ENCODE results near the gene MYO5B.

Gene MYO5B

DNA sequence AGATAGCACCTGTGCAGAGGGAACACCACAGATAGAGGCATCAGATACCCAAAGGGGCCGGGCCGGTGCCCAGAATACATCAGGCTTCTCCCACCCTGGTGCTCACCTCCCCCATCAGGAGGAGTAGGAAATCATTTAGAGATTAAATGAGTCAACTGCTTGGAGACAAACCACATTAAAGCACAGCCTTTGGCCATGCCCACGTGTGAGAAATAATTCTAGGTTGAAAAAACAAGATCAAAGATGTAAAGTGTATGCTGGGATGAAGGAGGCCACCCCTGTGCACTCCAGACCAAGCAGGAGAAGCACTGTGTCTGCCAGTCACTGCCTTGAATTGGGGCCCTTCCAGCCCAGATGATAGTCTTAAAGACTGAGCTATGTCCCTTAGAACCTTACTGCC lies 228.9 kb downstream of the MYO5B start:
- TF ChIP-seq, protein P1, sequence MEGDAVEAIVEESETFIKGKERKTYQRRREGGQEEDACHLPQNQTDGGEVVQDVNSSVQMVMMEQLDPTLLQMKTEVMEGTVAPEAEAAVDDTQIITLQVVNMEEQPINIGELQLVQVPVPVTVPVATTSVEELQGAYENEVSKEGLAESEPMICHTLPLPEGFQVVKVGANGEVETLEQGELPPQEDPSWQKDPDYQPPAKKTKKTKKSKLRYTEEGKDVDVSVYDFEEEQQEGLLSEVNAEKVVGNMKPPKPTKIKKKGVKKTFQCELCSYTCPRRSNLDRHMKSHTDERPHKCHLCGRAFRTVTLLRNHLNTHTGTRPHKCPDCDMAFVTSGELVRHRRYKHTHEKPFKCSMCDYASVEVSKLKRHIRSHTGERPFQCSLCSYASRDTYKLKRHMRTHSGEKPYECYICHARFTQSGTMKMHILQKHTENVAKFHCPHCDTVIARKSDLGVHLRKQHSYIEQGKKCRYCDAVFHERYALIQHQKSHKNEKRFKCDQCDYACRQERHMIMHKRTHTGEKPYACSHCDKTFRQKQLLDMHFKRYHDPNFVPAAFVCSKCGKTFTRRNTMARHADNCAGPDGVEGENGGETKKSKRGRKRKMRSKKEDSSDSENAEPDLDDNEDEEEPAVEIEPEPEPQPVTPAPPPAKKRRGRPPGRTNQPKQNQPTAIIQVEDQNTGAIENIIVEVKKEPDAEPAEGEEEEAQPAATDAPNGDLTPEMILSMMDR (IDR thresholded peaks at IDR 0.05), result no peak
- no peak for TF ChIP-seq ZFX (IDR thresholded peaks at IDR 0.05; ENCODE audit: borderline replicate concordance)
- peak overlapping the region; percentile 72 for H3K27ac ChIP-seq

DNA sequence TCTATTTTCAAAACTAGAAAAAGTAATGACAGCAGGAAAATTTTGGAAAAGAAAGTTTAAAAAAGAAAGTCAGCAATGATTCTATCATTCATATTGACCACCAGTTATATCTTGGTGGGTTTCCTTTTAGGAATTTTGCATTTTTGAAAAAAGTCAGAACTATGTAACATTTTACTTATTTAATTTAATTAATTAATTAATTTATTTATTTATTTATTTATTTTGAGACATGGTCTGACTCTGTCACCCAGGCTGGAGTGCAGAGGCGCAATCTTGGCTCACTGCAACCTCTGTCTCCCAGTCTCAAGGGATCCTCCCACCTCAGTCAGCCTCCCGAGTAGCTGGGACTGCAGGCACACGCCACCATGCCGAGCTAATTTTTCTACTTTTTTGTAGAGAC lies 231.7 kb downstream of the MYO5B start:
- H3K27ac ChIP-seq, result no peak overlapping the region
- no peak for TF ChIP-seq ZFX (IDR thresholded peaks at IDR 0.05; ENCODE audit: borderline replicate concordance)
- TF ChIP-seq, protein P1 (IDR thresholded peaks at IDR 0.05), result no peak

DNA sequence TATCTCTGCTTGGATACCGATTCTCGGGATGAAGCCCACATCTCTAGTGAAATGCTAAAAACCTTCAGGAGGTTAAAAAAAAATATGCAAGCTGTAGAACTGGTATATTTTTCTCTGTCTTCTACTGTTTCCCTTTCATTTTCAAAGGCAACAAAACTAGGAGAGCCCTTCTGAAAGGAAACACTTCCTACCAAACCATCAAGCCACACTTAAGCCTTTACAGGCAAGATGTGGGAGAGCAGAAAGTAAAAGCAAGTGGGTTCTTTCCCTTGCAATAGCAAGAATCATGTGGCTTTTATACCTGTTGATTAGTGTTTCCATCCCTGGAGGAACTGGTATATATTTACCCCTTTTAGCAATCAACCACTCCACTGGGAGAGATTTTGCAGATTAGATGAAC lies 233.7 kb downstream of the MYO5B start:
- H3K27ac ChIP-seq, result no peak overlapping the region
- TF ChIP-seq ZFX (IDR thresholded peaks at IDR 0.05; ENCODE audit: borderline replicate concordance), result no peak
- TF ChIP-seq, protein P1 (IDR thresholded peaks at IDR 0.05), result no peak

DNA sequence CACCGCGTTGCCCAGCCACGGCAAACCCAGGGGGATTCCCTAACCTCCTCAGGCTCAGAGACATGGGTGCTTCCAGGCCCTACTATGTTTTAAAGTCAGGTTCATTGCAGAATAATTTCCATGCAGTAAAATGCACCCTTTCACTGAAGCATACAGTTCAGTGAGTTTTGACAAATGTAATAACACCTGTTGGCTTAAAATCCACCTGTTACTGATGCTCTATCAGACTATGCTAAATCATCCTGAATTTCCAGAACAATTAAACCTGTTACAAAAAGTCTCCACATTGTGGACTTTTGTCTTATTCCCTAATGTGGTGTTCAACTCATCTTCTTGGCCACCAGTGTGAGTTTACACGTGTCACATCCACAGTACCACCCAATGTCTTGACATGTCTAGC lies 234.6 kb downstream of the MYO5B start:
- TF ChIP-seq, protein P1 (IDR thresholded peaks at IDR 0.05), result no peak
- no peak for TF ChIP-seq ZFX (IDR thresholded peaks at IDR 0.05; ENCODE audit: borderline replicate concordance)

DNA sequence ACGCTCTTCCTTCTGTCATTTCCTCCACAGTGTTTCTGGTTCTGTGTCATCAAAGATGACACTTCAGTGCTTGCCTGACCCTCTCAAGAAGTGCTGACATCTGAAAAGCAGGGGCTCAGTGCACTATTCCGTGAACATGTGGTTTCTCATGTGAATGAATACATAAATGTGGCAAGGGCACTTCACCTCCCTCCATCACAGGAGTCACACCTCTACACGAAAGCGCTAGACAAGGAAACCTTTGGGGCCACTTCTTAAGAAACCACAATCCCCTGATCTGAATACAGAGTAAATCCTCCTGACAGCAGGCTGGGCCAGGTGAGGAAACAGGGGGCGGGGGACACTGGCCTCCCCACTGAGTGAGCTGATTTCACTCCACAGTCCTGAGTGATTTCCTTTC lies 235.8 kb downstream of the MYO5B start:
- TF ChIP-seq, protein P1 (IDR thresholded peaks at IDR 0.05), result no peak
- no peak for TF ChIP-seq ZFX (IDR thresholded peaks at IDR 0.05; ENCODE audit: borderline replicate concordance)

More for the DNA sequence above, 234.6 kb downstream of the MYO5B start:
- no peak overlapping the region for H3K27ac ChIP-seq

DNA sequence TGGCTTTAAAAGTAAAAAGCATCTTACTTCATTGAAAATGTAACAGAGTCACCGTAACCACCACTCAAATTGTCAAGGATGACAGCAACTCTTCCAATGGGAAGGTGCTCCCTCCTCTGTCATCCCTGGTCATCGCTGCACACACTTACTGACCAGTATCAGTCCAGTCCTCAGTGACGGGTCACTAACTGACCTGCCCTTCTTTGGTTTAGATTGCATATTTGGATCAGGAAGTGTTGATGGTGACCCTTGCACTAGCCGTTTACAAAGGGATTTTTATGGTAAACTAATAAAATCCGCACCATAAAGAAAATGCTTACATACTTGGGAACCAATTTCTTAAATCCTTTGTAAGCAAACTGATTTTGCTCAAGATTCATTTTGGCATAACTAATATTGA lies 239.7 kb downstream of the MYO5B start:
- TF ChIP-seq, protein P1 (IDR thresholded peaks at IDR 0.05), result no peak
- no peak for TF ChIP-seq ZFX (IDR thresholded peaks at IDR 0.05; ENCODE audit: borderline replicate concordance)
- H3K27ac ChIP-seq, result no peak overlapping the region

More for the DNA sequence above, 235.8 kb downstream of the MYO5B start:
- H3K27ac ChIP-seq, result no peak overlapping the region

DNA sequence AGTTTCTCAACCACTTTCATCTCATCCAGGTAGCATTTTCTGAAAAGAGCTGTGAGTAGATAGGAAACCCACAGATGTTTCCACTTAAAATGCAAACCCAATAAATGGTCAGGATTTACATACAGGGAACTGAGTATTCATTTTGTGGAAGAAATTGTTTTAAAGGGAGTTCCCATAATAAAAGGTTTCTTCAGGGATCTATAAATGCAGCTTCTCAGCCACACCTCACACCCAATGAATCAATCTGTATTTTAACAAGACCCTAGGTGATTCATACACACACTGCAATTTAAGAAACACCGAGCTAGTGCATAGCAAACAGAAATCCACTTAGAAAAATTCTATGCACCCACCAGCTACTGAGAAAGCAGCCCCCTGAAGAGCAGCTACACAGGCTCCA lies 241.6 kb downstream of the MYO5B start:
- no peak overlapping the region for H3K27ac ChIP-seq
- TF ChIP-seq, protein P1 (IDR thresholded peaks at IDR 0.05), result no peak
- TF ChIP-seq ZFX (IDR thresholded peaks at IDR 0.05; ENCODE audit: borderline replicate concordance), result no peak

All from 22Rv1 (cell line).